GM21619 (cell line): ENCODE data around the gene FGD6.
"Not testable (repeated sequence)": the region's sequence is repeated elsewhere in the genome, so short reads cannot be mapped to it uniquely, and the experiment has no call there.

Experiments used
- ATAC-seq: cut with Tn5 transposase; IDR thresholded peaks from one replicate; pipeline ENCODE4 v1.9.1; 2021; ENCODE audit not compliant: unreplicated experiment

Gene FGD6

GRCh38 chr12:95095866-95096265, 121.4 kb downstream of the FGD6 start:
- ATAC-seq = not testable (repeated sequence)

GRCh38 chr12:95089462-95089861, 127.8 kb downstream of the FGD6 start:
- no peak for ATAC-seq

GRCh38 chr12:95088379-95088778, 128.9 kb downstream of the FGD6 start:
- no peak for ATAC-seq

GRCh38 chr12:95085612-95086011, 131.7 kb downstream of the FGD6 start:
- no peak for ATAC-seq

GRCh38 chr12:95083938-95084337, 133.3 kb downstream of the FGD6 start:
- ATAC-seq = no peak

- no peak for ATAC-seq
These were observed 133.8 kb downstream of the FGD6 start for GRCh38 chr12:95083471-95083870.

- no peak for ATAC-seq
These were observed 139.9 kb downstream of the FGD6 start for GRCh38 chr12:95077341-95077740.

- no peak for ATAC-seq
These were observed 142.5 kb downstream of the FGD6 start for GRCh38 chr12:95074766-95075165.

GRCh38 chr12:95073698-95074520, 143.4 kb downstream of the FGD6 start:
- ATAC-seq = no peak

- ATAC-seq = peak; percentile 93
These were observed 144.2 kb downstream of the FGD6 start, which contains the start of gene NR2C1 for GRCh38 chr12:95072900-95073697. Gene NR2C1, minus strand, starts transcription at chr12:95073618. Its CDS starts 6,234 bp downstream, at chr12:95067384.

- ATAC-seq = no peak
These were observed 146.9 kb downstream of the FGD6 start for GRCh38 chr12:95070378-95070777.

- no peak for ATAC-seq
These were observed 151.0 kb downstream of the FGD6 start for GRCh38 chr12:95066091-95066855.

- ATAC-seq = no peak
These were observed 156.3 kb downstream of the FGD6 start for GRCh38 chr12:95060951-95061350.

- ATAC-seq = no peak
These were observed 157.3 kb downstream of the FGD6 start for GRCh38 chr12:95059984-95060383.

GRCh38 chr12:95057424-95057823, 159.8 kb downstream of the FGD6 start:
- no peak for ATAC-seq

GRCh38 chr12:95055057-95055456, 162.2 kb downstream of the FGD6 start:
- no peak for ATAC-seq

GRCh38 chr12:95054206-95054605, 163.1 kb downstream of the FGD6 start:
- no peak for ATAC-seq

- no peak for ATAC-seq
These were observed 166.0 kb downstream of the FGD6 start for GRCh38 chr12:95051241-95051640.

GRCh38 chr12:95037906-95038305, 179.4 kb downstream of the FGD6 start:
- ATAC-seq = no peak

- ATAC-seq = no peak
These were observed 182.5 kb downstream of the FGD6 start for GRCh38 chr12:95034750-95035149.
